Measurements from ENCODE around the gene DIP2C. TPM values are rescaled to one million over a fixed set of nuclear protein-coding genes. Genes with fewer than 3 reads are reported as not detected.

Gene DIP2C
- total RNA-seq, 3 donors from 2014 or later, result 17.1 to 48.2 (median 20.3) TPM

- Histone ChIP-seq H3K4me3 (no peak overlapping the region), H3K27ac (no peak overlapping the region), H3K4me1 (no peaks in the 10 kb centered on the region), H3K9me3 (no peaks in the 10 kb centered on the region), H3K27me3 (no peaks in the 10 kb centered on the region), H3K36me3 (no peaks in the 10 kb centered on the region)
- no peak for DNase-seq (ENCODE audit: low spot score in 2 of 2)
- intact Hi-C loops (cut with DNase I; ENCODE audit: low total_unique reads), result no loop called here
- TF ChIP-seq POLR2AphosphoS5 (IDR thresholded peaks at IDR 0.05), result no peak
Observed at GRCh38 chr10:557792-558328, 131.6 kb downstream of the DIP2C start.

DNA sequence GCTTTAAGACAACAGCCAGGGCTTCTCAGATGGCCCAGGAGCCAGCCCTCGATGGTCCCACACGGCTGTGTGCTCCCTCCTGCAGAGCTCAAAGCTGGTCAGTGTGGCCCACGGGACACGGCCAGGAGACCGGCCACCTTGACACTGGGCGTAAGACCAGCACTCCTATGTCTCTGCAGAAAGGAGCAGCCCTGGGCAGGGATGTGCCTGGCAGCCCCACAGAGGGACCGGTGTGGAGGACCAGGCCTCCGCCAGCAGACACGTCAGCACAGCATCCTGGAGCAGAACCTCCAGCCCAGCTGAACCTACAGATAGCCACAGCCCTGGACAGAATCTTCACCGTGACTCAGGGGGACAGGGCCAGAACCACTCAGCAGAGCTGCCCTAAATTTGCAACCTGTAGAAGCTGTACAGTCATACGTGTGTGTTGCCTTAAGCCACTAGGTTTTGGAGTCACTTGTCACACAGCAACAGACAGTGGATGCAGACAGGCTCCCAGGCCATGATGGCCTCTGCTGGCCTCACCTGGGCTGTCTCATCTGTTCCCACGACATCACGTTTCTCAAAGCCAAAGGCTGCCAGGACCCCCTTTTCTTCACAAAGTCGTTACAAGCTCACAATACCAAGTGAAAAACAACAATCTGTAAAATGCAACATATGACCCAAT lies 132.4 kb downstream of the DIP2C start:
- H3K4me3 ChIP-seq, result no peak overlapping the region
- H3K27ac ChIP-seq, result no peak overlapping the region
- intact Hi-C loops (cut with DNase I; ENCODE audit: low total_unique reads), result no loop called here
- TF ChIP-seq CTCF (IDR thresholded peaks at IDR 0.05) (no peak), POLR2A (IDR thresholded peaks at IDR 0.05) (no peak), POLR2AphosphoS5 (IDR thresholded peaks at IDR 0.05) (no peak)
- no peaks in the 10 kb centered on the region for H3K9me3 ChIP-seq
- no peaks in the 10 kb centered on the region for H3K4me1 ChIP-seq
- H3K27me3 ChIP-seq, result no peaks in the 10 kb centered on the region
- H3K36me3 ChIP-seq, result no peaks in the 10 kb centered on the region
- no peak for DNase-seq (ENCODE audit: low spot score in 2 of 2)

- no peaks in the 10 kb centered on the region for H3K27me3 ChIP-seq
- no peaks in the 10 kb centered on the region for H3K4me1 ChIP-seq
- no peak overlapping the region for H3K4me3 ChIP-seq
- TF ChIP-seq CTCF (IDR thresholded peaks at IDR 0.05), result no peak
- intact Hi-C loops (cut with DNase I; ENCODE audit: low total_unique reads), result no loop called here
- DNase-seq (ENCODE audit: low spot score in 2 of 2), result no peak
- no peaks in the 10 kb centered on the region for H3K36me3 ChIP-seq
- H3K9me3 ChIP-seq, result no peaks in the 10 kb centered on the region
- no peak overlapping the region for H3K27ac ChIP-seq
Observed at GRCh38 chr10:555682-556350, 133.7 kb downstream of the DIP2C start.

GRCh38 chr10:555281-555680 lies 134.2 kb downstream of the DIP2C start:
- Histone ChIP-seq H3K27me3 (no peaks in the 10 kb centered on the region), H3K27ac (no peak overlapping the region), H3K9me3 (no peaks in the 10 kb centered on the region), H3K4me1 (no peaks in the 10 kb centered on the region), H3K4me3 (no peak overlapping the region), H3K36me3 (no peaks in the 10 kb centered on the region)
- no peak for TF ChIP-seq CTCF (IDR thresholded peaks at IDR 0.05)
- TF ChIP-seq POLR2A (IDR thresholded peaks at IDR 0.05), result no peak
- TF ChIP-seq POLR2AphosphoS5 (IDR thresholded peaks at IDR 0.05), result no peak
- intact Hi-C loops (cut with DNase I; ENCODE audit: low total_unique reads), result no loop called here
- DNase-seq (ENCODE audit: low spot score in 2 of 2), result no peak

- DNase-seq (ENCODE audit: low spot score in 2 of 2), result no peak
- intact Hi-C loops (cut with DNase I; ENCODE audit: low total_unique reads), result no loop called here
- Histone ChIP-seq H3K36me3 (no peaks in the 10 kb centered on the region), H3K4me3 (no peak overlapping the region), H3K4me1 (no peaks in the 10 kb centered on the region), H3K9me3 (no peaks in the 10 kb centered on the region), H3K27me3 (no peaks in the 10 kb centered on the region), H3K27ac (no peak overlapping the region)
- TF ChIP-seq POLR2AphosphoS5 (IDR thresholded peaks at IDR 0.05) (no peak), POLR2A (IDR thresholded peaks at IDR 0.05) (no peak), CTCF (IDR thresholded peaks at IDR 0.05) (no peak)
Observed at GRCh38 chr10:554182-554848, 135.2 kb downstream of the DIP2C start.
